Activated CD8-positive, alpha-beta memory T cell treated with anti-CD3 and anti-CD28 coated beads, Interleukin-2, amount 10 ng/mL, durations not matched to agents 7 days and 5 days (primary cell): ENCODE measurements around the gene BRME1. TPM values are rescaled to one million over a fixed set of nuclear protein-coding genes. Genes with fewer than 3 reads are reported as not detected.

Source experiments
- ATAC-seq: fragments of 150-1000 bp; cut with Tn5 transposase; one replicate; pipeline ENCODE4 v1.10.0; 2021; ENCODE audit warnings: moderate library complexity
- CTCF ChIA-PET: fragments of 350-600 bp; sonication (Branson Sonifier 250); formaldehyde crosslinking; loops from one replicate; lab custom pipeline; 2021; ENCODE audit warnings: antibody characterized with exemption; lab: Charles Lee
- DNase-seq: peaks from one replicate; pipeline ENCODE4 v3.0.0-alpha.2; 2020
- H3K27ac Mint-ChIP-seq: one replicate; pipeline ENCODE4 v1.8.0; 2021; ENCODE audit warnings: mild to moderate bottlenecking, mixed read lengths
- H3K27me3 Mint-ChIP-seq: one replicate; pipeline ENCODE4 v1.8.0; 2021; ENCODE audit warnings: mixed read lengths
- H3K36me3 Mint-ChIP-seq: one replicate; pipeline ENCODE4 v1.8.0; 2021; ENCODE audit warnings: mild to moderate bottlenecking, mixed read lengths
- H3K4me1 Mint-ChIP-seq: one replicate; pipeline ENCODE4 v1.8.0; 2021; ENCODE audit warnings: mixed read lengths
- H3K4me3 Mint-ChIP-seq: one replicate; pipeline ENCODE4 v1.8.0; 2021; ENCODE audit warnings: mild to moderate bottlenecking, moderate library complexity, mixed read lengths
- H3K9me3 Mint-ChIP-seq: one replicate; pipeline ENCODE4 v1.8.0; 2022; ENCODE audit warnings: low read depth, mixed read lengths
- total RNA-seq, 2 experiments: library from RNA; stranded (reverse); gene quantifications; one replicate each; pipeline ENCODE4 v1.2.3, GENCODE V29; 2021

Gene BRME1
- total RNA-seq, 2 experiments from 2014 or later = 4.1 to 4.4 TPM

DNA sequence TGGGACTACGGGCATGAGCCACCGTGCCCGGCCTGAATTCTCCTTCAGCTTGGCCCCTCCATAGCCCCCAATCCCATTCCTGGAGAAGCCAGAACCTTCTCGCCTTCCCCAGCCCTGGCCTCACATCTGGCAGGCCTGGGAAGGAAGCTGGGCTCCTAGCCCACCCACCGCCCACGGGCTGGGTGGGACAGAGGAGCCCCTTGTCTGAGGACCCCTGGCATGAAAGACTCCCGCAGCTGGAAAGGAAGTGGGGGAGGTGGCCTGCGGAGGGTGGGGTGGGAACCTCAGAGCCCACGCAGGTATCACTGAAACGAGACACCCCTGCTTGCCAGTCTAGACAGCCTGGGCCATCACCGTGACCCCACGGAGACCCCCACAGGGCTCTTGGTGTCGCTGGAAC, 36.6 kb downstream of the BRME1 start:
- ATAC-seq (no peak), DNase-seq (no peak)
- peaks cover 19% of the 10 kb centered on the region for H3K27me3 Mint-ChIP-seq
- H3K4me3 Mint-ChIP-seq = no peak overlapping the region
- CTCF ChIA-PET = interaction anchor here (1.0 to 1.4 kb wide), 3 partner anchors 10 to 205 kb away, joined by 3 read pairs; no protein-coding TSS in a partner anchor
- H3K9me3 Mint-ChIP-seq = no peaks in the 10 kb centered on the region
- H3K27ac Mint-ChIP-seq = no peak overlapping the region
- no peaks in the 10 kb centered on the region for H3K36me3 Mint-ChIP-seq
- H3K4me1 Mint-ChIP-seq = peaks cover 14% of the 10 kb centered on the region

DNA sequence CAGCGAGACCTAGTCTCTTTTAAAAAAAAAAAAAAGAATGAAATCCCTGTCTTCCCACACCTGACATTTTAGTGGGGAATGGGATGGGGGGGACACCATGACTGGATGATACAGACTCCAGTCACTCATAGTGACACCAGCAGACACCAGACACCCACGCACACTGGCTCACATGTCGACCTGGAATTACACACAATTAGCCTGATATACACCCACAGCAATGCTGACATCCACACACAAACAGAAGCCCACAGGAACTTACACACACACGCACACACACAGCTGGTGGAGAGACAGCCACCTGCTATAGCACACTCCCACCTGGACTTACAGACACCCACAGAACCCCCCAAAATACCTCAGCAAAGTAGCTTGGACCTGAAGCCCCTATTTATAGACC, 37.3 kb downstream of the BRME1 start:
- Mint-ChIP-seq H3K4me1 (peaks cover 16% of the 10 kb centered on the region), H3K27ac (no peak overlapping the region), H3K36me3 (no peaks in the 10 kb centered on the region), H3K4me3 (no peak overlapping the region), H3K27me3 (peaks cover 26% of the 10 kb centered on the region), H3K9me3 (no peaks in the 10 kb centered on the region)
- DNase-seq (no peak), ATAC-seq (no peak)
- CTCF ChIA-PET = interaction anchor here (1.0 to 1.4 kb wide), 4 partner anchors 11 to 205 kb away, joined by 3 to 5 read pairs (median 3); no protein-coding TSS in a partner anchor

DNA sequence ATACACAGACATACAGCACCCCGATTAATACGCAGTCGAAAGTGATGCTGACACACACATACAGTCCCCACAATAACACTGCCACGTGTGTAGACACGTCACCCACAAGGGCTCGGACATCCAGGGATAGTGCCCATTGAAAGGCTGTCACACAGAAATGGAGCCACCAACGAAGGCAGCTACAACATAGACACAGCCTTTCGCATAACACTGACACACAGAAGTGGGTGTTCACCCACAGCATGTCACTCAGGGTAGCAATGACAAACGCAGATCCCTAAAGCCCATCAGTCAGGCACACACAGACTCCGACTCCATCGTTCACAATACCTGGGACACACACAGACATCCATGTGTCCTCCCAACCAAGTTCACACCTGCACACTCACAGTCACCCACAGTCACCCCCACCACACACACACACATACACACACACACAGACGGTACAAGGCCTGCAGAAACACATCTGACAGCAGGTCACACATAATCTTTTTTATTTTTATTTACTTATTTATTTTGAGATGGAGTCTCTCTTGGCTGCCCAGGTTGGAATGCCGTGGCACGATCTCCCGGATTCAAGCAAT, 39.4 kb downstream of the BRME1 start:
- no peaks in the 10 kb centered on the region for H3K9me3 Mint-ChIP-seq
- no peak overlapping the region for H3K27ac Mint-ChIP-seq
- CTCF ChIA-PET = interaction anchor here (0.9 to 8.6 kb wide), 4 partner anchors 20 to 248 kb away, joined by 4 to 244 read pairs (median 4); partner anchors contain the start of gene MISP3
- H3K4me3 Mint-ChIP-seq = peak overlapping the region; percentile 55
- ATAC-seq (no peak), DNase-seq (no peak)
- peaks cover 23% of the 10 kb centered on the region for H3K27me3 Mint-ChIP-seq
- H3K36me3 Mint-ChIP-seq = no peaks in the 10 kb centered on the region
- H3K4me1 Mint-ChIP-seq = peaks cover 25% of the 10 kb centered on the region

DNA sequence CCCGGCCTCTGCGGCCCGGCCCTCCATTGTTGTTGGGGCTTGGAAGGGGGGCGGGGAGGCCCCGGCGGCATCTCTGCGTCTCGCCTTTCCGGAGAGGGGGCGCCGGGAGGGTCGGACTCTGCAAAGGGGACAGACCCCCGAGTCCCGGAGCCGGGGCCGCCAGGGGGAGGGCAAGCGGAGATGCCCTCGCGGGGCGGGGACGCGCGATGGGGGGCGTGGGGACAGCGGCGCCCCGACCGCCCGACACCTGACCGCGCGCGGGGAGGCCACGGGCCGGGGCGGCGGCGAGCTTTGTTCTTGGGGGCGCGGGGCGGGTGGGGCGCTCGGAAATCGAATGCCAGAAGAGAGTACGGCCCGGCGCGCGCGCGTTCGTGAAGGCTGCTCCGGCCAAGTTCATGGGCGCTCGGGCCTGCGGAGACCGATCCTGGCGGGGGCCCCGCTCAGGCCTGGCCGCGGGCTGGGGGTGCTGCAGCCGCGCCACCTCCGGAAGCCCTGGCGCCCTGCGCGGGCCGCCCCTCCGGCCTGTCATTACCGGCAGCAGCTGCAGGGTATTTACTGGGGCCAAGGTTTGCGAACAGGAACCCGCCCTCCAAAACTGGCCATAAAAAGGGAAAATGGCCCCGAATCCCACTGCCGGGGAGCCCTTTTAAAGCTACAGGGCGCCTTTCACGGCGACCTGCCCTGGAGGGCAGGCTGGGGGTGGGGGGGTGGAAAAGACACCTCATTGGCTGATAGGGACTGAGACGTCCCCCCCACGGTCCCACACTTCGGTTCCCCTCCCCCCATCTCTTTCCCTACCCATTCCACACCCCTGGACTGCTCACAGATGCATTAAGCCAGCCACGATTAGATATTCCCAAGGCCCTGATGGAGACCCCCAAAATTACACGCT, 40.1 kb downstream of the BRME1 start:
- no peaks in the 10 kb centered on the region for H3K36me3 Mint-ChIP-seq
- H3K4me1 Mint-ChIP-seq = peaks cover 33% of the 10 kb centered on the region
- H3K9me3 Mint-ChIP-seq = no peaks in the 10 kb centered on the region
- peaks cover 23% of the 10 kb centered on the region for H3K27me3 Mint-ChIP-seq
- CTCF ChIA-PET = interaction anchor here (0.6 to 8.6 kb wide), 6 partner anchors 14 to 207 kb away, joined by 3 to 244 read pairs (median 4); partner anchors contain the start of gene MISP3
- DNase-seq (no peak), ATAC-seq (no peak)
- H3K27ac Mint-ChIP-seq = no peak overlapping the region
- H3K4me3 Mint-ChIP-seq = peak overlapping the region; percentile 55

DNA sequence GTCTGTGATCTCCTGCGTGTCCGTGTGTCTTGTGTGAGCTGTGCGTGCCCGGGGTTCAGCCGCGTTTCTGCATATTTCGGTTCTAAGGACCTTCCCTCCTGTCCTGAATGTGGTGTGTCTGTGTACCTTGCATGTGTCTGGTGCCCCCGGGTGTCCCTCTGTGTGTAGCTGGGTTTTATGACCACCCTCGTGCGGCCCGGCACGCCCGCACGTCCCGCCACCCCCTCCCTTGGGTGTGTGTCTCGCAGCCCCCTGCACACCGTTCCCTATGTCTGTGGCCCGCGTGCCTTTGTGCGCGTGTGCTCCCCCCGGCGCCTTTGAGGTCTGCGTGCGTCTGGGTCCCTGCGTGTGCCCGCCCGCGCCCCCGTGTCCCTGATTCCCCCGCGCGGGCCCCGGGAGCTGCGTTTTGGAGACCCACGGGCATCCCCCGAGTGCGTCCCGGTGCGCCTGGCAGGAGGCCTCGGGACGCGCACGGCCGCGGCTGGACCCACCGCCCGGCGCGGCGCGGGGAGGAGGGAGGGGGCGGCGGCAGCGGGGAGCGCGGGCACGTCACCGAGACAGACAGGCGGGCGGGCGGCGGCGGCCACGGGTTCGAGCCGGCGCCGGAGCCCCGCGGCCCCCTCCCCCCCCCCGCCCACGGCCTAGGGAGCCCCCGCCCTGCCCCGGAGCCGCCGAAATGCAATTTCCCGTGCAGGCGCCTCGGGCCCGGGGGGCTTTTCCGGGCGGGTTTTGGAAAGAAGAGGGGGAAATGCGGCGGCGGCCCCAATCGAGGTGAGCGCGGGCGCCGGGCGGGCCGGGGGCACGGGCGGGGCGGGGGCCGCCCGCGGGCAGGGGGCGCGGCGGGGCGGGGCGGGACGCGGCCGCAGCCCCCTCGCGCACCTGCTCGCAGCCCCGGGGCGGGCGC, 41.0 kb downstream of the BRME1 start:
- ATAC-seq (no peak), DNase-seq (no peak)
- Mint-ChIP-seq H3K9me3 (no peaks in the 10 kb centered on the region), H3K4me1 (peaks cover 36% of the 10 kb centered on the region), H3K27me3 (peaks cover 23% of the 10 kb centered on the region), H3K36me3 (no peaks in the 10 kb centered on the region), H3K4me3 (peak overlapping the region; percentile 59), H3K27ac (peak overlapping the region; percentile 44)
- CTCF ChIA-PET = interaction anchor here (0.6 to 8.6 kb wide), 8 partner anchors 8 to 270 kb away, joined by 3 to 244 read pairs (median 12); partner anchors contain the start of gene ZSWIM4

DNA sequence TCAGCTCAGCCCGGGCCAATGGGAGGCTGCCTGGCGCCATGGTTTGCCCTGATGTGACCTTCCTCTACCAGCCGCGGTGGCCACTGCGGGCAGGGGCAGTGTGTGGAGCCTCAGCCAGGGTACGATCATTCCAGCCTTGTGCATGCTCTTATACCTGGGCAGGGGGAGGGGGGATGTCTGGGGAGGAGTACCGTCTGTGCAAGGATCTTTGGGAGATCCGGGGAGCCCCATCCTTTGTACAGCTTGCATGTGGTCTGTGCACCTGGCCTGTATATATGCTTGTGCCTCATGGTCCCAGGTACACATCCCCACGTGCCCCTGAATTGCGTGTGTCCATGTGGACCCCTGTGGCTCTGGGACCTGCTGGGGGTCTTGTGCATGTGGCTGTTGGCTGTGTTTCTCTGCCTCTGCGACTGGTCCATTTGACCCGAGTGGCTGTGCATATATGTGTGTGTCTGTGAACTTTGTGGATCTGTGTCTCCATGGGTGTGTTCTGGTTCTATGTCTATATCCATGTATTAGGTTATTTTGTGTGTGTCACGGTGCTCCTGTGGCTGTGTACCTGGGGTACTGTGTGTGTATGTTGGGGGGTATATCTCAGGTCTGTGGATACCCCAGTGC, 41.8 kb downstream of the BRME1 start:
- no peaks in the 10 kb centered on the region for H3K36me3 Mint-ChIP-seq
- ATAC-seq (no peak), DNase-seq (no peak)
- H3K27me3 Mint-ChIP-seq = peaks cover 23% of the 10 kb centered on the region
- H3K27ac Mint-ChIP-seq = peak overlapping the region; percentile 44
- peak overlapping the region; percentile 59 for H3K4me3 Mint-ChIP-seq
- CTCF ChIA-PET = interaction anchor here (0.7 to 8.6 kb wide), 10 partner anchors 9 to 586 kb away, joined by 3 to 244 read pairs (median 15); partner anchors contain the start of gene ZSWIM4
- H3K9me3 Mint-ChIP-seq = no peaks in the 10 kb centered on the region
- H3K4me1 Mint-ChIP-seq = peaks cover 42% of the 10 kb centered on the region

DNA sequence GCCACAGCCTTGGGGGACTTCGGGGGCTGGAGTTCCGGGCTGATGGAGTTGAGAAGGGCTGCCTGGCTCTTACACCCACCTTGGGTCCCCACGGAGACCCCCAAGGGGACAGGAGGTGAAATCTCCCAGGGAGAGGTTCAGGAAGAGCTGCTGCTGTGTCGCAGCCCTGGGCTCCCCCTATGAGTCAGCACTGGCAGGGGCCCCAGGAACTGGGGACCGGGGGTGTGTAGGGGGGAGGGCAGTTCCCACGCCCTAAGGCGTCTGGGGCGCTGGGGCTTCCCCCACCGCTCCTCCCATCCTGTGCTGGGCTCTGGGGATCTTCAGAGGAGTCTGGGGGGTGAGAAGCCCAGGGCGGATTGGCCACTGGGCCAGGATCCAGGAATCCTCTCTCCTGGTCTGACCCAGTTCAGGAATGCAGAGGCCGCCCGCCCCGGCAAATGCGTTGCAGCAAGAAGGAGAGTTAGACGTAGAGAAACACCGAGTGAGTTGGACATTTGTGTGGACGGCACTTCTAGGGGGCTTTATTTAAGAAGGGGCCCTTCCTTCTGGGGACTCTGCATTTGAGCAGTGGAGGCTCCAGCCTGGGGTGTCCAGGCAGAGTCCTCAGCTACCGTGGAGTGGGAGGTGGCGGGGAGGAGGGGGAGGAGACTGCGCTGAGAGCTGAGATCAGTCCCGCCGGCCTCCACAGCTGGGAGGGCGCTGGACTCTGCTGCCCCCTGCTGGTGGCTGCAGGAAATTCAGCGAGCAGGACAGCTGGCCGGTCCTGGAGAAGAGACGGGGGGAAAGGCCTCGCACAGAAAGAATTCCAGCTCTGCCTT, 44.0 kb downstream of the BRME1 start:
- Mint-ChIP-seq H3K9me3 (no peaks in the 10 kb centered on the region), H3K4me1 (peaks cover 42% of the 10 kb centered on the region), H3K27ac (peak overlapping the region; percentile 92), H3K36me3 (no peaks in the 10 kb centered on the region), H3K4me3 (peak overlapping the region; percentile 91), H3K27me3 (peaks cover 20% of the 10 kb centered on the region)
- CTCF ChIA-PET = interaction anchor here (0.7 to 8.6 kb wide), 44 partner anchors 9 to 800 kb away, joined by 3 to 244 read pairs (median 5); partner anchors contain the start of genes ASF1B, C19orf53, DCAF15 and IL27RA
- peak; percentile 92 for ATAC-seq
- peak; percentile 94 for DNase-seq

DNA sequence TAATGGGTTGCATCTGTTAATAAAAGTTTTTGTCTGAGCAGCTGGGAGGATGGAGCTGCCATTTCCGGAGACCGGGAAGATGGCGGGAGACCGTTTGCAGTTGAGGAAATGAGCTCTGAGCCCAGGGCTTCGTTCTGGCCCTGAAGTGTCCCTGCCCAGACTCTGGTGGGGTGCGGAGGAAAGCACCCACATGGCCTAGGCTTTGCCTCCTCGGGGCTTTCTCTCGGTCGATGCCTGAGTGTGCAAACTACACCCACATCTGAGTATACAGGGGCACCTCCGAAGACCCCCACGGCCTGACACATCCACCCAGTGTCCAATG, 44.6 kb downstream of the BRME1 start:
- Mint-ChIP-seq H3K9me3 (no peaks in the 10 kb centered on the region), H3K27ac (peak overlapping the region; percentile 92), H3K4me1 (peaks cover 38% of the 10 kb centered on the region), H3K27me3 (peaks cover 16% of the 10 kb centered on the region), H3K4me3 (peak overlapping the region; percentile 91), H3K36me3 (no peaks in the 10 kb centered on the region)
- CTCF ChIA-PET = interaction anchor here (0.6 to 8.6 kb wide), 21 partner anchors 11 to 275 kb away, joined by 3 to 244 read pairs (median 7); partner anchors contain the start of genes ASF1B, C19orf53, DCAF15 and RFX1
- peak; percentile 14 for ATAC-seq
- no peak for DNase-seq

DNA sequence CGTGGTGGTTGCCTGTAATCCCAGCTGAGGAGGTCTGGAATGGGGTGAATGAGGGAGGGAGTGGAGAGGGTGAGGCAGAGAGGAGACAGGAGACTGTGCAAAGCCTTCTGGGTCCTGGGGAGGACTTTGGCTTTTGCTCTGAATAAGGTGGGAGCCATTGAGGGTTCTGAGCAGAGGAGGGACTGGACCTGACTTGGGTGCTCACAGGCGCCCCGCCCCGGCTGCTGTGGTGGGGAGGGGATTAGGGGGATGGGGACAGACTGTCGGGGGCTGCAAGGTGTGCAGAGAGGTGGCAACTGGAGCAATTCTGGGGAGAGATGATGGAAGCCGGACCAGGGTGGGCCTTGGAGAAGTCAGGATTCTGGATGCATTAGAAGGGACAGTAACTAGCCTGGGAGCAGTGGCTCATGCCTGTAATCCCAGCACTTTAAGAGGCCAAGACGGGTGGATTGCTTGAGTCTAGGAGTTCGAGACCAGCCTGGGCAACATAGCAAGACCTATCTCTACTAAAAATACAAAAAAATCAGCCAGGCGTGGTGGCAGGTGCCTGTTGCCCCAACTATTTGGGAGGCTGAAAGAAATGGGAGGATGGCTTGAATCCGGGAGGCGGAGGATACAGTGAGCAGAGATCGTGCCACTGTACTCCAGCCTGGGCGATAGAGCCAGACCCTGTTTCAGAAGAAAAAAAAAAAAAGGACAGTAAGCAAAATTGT, 45.1 kb downstream of the BRME1 start:
- H3K4me1 Mint-ChIP-seq = peaks cover 35% of the 10 kb centered on the region
- H3K27me3 Mint-ChIP-seq = peaks cover 13% of the 10 kb centered on the region
- DNase-seq = no peak
- peak overlapping the region; percentile 92 for H3K27ac Mint-ChIP-seq
- H3K36me3 Mint-ChIP-seq = no peaks in the 10 kb centered on the region
- no peaks in the 10 kb centered on the region for H3K9me3 Mint-ChIP-seq
- CTCF ChIA-PET = interaction anchor here (0.6 to 8.6 kb wide), 18 partner anchors 11 to 583 kb away, joined by 3 to 244 read pairs (median 10); partner anchors contain the start of genes ASF1B, C19orf53 and ZSWIM4
- peak overlapping the region; percentile 91 for H3K4me3 Mint-ChIP-seq
- ATAC-seq = no peak

DNA sequence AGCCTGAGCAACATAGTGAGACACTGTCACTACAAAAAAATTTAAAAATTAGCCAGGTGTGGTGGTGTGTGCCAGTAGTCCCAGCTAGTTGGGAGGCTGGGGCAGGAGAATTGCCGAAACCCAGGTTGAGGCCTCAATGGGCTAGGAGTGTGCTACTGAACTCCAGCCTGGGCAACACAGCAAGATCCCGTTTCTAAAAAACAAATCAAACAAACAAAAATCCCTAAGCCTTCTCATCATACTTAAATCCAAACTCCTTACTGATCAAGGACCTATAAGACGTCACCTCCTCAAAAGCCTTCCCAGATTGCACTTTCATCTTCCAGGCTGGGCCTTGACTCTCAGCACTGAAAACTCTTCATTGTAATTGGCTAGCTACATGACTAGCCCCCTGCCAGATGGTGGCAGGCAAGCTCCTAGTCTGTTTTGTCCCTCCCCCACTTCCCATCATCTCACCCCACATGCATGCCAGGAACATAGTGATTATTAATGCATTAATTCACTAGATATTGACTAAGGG, 46.5 kb downstream of the BRME1 start:
- no peak overlapping the region for H3K27ac Mint-ChIP-seq
- no peaks in the 10 kb centered on the region for H3K36me3 Mint-ChIP-seq
- DNase-seq = no peak
- peaks cover 10% of the 10 kb centered on the region for H3K27me3 Mint-ChIP-seq
- H3K4me3 Mint-ChIP-seq = no peak overlapping the region
- CTCF ChIA-PET = interaction anchor here (0.6 to 8.6 kb wide), 2 partner anchors 73 to 104 kb away, joined by 3 to 244 read pairs; no protein-coding TSS in a partner anchor
- peaks cover 31% of the 10 kb centered on the region for H3K4me1 Mint-ChIP-seq
- H3K9me3 Mint-ChIP-seq = no peaks in the 10 kb centered on the region
- no peak for ATAC-seq

DNA sequence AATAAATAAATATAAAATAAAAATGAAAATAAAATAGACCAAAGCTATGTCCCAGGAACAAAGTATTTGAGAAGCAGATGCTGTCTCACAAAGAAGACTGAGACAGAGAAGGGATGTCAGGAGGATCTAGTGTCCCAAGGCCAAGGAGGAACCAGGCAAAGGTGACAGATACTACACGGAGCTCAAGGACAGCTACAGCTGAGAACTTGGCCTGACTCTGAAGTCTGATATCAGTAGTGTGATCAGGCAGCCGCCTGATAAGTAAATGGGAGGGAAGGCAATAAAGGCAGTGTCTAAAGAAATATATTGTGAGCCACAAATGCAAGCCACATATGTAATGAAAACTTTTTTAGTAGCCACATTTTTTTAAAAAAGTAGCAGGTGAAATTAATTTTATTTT, 49.4 kb downstream of the BRME1 start:
- Mint-ChIP-seq H3K27me3 (no peaks in the 10 kb centered on the region), H3K4me3 (no peak overlapping the region), H3K27ac (no peak overlapping the region), H3K4me1 (peaks cover 16% of the 10 kb centered on the region), H3K36me3 (no peaks in the 10 kb centered on the region), H3K9me3 (no peaks in the 10 kb centered on the region)
- ATAC-seq = no peak
- CTCF ChIA-PET = interaction anchor here (1.3 to 1.9 kb wide), 3 partner anchors 20 to 72 kb away, joined by 3 to 12 read pairs (median 3); no protein-coding TSS in a partner anchor
- DNase-seq = no peak
